Raji (cell line): ENCODE measurements around the gene CLIC4.

Experiments used
- POLR2A ChIP-seq: IDR thresholded peaks from 2 replicates; pipeline ENCODE4 v1.6.1; 2011; ENCODE audit warnings: low read depth, low read length, control low read depth; ENCODE audit not compliant: insufficient read depth

CLIC4 gene

GRCh38 chr1:24762133-24762676 lies 17.0 kb downstream of the CLIC4 start:
- no peak for TF ChIP-seq POLR2A

DNA sequence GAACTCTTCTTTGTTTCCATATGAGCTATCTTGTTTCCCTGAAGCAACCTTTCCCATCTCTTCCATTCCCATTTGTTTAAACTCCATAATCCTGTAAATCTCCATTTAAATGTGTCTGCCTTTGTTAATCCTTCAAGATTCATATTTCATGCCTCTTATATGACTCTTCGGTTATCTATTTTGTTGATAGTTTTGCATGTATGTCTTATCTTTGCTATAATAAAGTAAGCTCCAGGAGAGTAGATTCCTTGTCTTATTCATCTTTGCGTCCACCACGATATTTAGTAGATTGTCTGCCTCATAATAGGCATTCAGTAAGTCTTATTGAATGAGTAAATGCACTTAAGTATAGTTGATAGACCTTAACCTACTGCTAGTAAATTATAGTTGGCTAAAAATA lies 18.4 kb downstream of the CLIC4 start:
- TF ChIP-seq POLR2A, result no peak

DNA sequence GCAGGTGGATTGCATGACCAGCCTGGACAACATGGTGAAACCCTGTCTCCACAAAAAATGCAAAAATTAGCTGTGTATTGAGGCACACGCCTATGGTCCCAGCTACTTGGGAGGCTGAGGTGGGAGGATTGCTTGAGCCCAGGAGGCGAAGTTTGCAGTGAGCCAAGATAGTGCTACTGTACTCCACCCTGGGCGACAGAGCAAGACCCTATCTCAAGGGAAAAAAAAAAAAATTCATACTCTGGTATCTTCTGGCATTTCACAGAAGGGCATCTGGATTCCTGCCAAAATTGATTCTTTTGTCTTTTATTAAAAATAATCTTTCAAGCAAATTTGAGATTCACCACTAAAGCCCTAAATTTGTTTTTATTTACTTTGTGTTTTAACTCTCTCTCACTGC lies 19.2 kb downstream of the CLIC4 start:
- no peak for TF ChIP-seq POLR2A

DNA sequence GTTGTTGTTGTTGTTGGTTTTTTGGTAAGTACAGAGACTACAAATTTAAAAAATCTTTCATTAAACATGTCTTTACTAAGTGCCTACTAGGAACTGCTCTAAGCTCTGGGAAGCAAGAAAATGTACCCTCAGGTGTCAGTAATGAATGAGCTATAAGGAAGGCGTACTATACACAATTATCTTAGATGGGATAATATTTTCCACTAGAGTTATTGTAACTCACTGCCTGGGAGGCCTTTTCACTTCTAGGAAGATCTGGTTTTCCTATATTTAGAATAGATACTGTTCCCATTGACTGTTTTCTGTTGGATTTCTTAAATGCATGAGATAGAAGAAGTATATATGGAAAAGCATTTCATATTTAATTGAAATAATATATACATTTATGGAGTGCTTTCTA lies 19.6 kb downstream of the CLIC4 start:
- TF ChIP-seq POLR2A, result no peak

DNA sequence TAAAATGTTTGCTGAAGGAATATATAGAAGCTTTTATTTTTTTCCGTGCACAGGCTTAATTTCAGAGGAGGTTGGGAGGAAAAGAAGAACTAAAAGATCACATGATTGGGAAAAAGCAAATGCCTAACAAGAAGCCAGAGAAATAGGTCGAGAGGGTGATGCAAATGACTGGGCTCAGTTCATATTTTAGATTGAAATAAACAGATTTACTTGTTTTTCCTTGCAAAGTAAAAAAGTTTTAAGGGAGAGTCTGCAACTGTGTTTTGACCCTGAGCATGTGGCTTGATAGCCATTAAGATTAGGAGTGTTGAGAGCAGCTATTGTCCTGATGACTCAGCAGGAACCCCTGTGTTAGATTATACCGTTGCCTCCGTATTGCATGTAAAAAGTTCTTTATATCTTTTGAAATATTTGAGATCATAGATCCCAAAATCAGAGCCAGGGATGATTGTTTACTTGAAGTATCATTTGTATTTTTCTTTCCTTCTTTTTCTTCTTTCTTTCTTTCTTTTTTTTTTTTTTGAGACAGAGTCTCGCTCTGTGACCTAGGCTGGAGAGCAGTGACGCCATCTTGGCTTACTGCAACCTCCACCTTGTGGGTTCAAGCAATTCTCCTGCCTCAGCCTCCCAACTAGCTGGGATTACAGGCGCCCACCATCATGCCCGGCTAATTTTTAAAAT lies 20.2 kb downstream of the CLIC4 start:
- TF ChIP-seq POLR2A, result no peak

DNA sequence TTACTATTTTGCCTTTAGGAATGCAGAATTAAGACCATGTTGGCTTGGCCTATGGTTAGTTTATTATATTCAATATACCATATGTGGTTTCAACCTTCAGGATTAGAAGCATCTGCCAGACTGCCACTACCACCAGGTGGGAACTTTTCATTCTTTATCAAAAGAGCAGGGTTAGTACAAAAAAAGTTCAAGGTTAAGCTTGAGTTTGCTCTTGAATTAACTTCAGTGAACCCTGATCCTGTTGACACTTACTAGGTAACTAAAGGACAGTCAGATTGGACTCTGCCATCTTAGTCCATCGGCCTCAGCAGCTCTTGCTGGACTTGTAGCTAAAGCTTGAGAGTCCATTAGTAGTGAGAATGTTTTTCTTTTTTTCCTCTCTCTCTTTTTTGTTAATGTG lies 22.1 kb downstream of the CLIC4 start:
- no peak for TF ChIP-seq POLR2A

DNA sequence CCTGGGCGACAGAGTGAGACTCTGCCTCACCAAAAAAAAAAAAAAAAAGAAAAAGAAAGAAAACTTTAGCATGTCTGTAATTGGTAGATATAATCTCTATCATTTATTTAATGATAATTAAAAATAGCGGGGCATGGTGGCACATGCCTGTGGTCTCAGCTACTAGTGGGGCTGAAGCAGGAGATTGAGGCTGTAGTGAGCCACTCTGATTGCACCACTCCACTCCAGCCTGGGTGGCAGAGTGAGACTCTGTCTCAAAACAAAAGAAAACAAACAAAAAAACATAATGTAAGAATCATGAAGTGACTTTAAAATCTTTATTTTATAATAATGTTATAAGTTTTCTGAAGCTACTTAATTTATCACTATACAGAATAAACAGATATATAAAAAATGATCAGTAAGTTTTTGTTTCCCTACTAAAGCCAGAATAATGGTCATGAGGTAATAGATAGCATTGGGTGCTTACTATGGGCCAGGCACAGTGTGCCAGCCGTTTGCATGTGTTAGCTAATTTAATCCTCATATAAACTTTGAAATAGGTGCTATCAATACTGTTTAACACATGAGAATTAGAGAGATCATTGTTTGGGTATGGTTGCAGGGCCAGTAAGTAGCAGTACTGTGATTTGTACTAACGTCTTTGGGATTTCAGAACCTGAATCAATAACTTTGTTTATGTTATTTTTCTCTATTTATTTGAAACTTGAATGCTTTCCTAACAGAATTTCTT lies 23.8 kb downstream of the CLIC4 start:
- TF ChIP-seq POLR2A, result no peak

DNA sequence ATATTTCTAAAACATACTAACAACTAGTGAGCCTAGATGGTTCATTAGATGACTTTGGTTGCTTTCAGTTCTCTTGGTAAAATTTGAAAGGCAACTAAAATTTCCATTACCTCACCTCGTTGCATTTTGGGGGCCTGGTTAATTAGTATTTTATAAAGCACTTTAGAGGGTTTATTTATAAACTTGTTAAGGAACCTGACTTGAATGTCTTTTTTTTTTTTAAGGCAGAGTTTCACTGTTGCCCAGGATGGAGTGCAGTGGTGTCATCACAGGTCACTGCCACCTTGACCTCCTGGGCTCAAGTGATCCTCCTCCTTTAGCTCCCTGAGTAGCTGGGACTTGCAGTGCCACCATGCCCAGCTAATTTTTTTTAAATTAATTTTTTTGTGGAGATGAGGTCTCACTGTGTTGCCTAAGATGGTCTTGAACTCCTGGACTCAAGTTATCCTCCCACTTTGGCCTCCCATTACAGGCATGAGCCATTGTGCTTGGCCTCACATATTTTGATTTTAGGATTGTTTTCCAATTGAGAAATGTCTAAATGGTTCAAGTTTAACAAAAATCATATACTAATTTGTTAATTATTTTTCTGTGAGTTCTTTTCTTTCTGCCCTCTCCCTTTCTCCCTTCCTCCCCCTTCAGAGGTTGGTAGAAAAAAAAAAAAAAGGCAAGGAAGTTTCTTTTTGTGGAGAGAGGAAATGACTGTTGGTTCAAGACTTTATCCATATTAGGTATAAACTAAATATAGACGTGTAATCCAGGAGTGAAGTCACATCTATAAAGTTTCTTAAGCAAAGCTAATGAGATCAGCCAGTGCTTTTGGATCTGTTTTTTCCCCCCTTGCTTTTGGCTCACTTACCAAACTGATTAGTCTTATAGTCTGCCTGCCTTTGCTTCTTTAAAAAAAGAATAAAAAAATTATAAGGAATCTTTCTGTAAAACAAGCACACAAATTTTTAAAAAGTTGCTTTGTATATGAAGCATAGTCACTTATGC lies 24.7 kb downstream of the CLIC4 start:
- TF ChIP-seq POLR2A, result no peak

- TF ChIP-seq POLR2A, result no peak
Measured at GRCh38 chr1:24770881-24771280, 25.6 kb downstream of the CLIC4 start.

DNA sequence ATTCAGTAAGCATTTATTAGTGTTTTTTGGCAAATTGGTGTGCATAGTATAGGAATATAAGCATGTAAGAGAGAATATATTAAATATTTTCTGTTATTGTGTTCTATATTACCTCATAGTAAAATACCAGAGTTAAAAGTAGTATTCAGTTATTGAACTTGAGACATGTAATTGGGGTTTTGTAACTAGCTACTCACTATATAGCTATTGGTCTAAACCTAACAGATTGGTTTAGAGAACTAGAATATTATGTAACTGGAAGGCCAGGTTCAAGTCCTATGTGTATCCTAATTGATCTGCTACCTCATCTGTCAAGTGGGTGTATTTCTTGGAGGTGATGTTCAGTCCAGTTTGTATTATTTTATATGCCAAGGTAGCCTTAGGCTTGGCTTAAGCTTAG lies 26.3 kb downstream of the CLIC4 start:
- no peak for TF ChIP-seq POLR2A

GRCh38 chr1:24773618-24774017 lies 28.4 kb downstream of the CLIC4 start:
- no peak for TF ChIP-seq POLR2A

- TF ChIP-seq POLR2A, result no peak
Measured at GRCh38 chr1:24775348-24775747, 30.1 kb downstream of the CLIC4 start.

DNA sequence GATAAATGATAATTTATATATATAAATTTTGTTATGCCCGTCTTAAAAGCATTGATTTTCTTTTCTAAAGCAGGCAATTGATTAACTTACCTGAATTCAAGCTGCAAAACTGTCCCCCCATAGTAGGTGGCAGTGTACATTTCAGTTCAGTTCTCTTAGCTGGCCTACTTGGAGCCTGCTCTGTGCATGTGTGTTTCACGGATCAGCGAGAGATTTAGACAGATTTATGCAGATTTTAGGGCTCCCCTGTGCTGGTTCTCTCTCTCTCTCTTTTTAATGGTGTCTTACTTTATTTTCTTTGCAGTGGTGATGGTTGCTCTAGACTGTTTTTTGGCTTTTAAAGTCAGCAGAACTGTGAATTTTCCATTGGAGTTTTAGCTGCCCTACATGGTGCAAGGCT lies 30.7 kb downstream of the CLIC4 start:
- TF ChIP-seq POLR2A, result no peak

DNA sequence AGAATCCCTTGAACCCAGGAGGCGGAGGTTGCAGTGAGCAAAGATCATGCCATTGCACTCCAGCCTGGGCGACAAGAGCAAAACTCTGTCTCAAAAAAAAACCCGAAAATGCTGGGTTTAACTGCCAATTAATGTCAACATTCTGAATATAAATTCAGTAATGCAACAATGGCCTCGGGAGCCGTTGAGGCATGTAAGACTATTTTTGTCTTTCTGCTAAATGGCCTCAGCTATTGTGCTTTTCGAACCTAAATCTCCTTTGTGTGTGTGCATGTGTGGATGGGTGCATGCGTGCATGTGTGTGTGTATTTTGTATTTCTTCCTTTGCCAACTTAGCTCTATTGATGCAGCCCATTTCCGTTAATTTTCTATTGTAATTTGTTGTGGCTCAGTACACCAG lies 31.6 kb downstream of the CLIC4 start:
- no peak for TF ChIP-seq POLR2A

DNA sequence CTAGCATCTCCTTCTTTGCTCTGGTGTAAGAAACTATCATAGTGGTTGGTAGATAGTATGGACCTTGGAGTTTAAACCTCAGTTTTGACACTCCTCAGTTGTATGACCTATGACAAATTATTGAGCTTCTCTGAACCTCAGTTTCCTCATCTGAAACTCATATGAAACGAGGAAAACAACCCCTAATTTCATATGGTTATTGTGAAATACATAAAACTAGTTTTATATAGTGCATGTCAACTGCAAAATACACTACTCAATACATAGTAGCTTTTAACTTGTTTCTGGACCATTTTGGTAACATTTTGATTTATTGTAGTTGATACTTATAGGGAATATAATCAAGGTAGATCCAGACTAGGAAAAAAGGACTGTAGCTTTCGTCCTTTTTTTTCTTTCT lies 32.9 kb downstream of the CLIC4 start:
- TF ChIP-seq POLR2A, result no peak
